Measurements from ENCODE around the gene UBR3. TPM values are rescaled to one million over a fixed set of nuclear protein-coding genes. Genes with fewer than 3 reads are reported as not detected.
"Not testable (repeated sequence)": the region's sequence is repeated elsewhere in the genome, so short reads cannot be mapped to it uniquely, and the experiment has no call there.

Gene UBR3
- total RNA-seq, 6 experiments from 2014 or later: 25.3 to 37.3 (median 29.9) TPM

DNA sequence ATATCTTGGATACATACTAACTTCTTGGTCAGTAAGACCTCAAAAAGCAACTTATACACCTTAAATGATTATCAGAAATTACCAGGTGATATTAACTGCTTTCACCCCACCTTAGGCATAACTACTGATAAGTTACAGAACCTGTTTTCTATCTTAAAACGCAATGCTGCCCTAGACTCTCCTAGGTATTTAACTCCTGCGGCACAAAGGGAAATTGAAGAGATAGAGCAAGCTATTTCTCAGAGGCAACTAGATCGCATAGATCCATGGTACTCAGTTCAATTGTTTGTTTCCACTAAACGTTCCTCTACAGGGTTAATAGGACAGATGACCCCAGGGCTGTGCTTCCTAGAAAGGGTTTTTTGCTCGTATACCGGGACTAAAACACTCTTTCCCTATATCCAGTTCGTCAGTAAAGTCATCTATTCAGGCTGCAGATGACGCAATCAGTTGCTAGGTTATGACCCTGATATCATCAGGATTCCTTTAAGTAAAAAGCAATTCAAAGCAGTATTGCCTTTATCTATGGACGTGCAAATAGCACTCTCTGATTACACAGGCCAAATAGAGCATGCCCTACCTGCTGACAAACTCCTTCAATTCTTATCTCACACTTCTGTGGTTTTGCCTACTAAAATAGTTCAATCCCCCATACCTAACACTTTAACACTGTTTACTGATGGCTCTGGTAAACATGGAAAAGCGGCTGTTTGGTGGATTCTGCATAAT lies 288.4 kb downstream of the UBR3 start:
- intact Hi-C loops (cut with DNase I): no loop called here
- 34% methylated on average over 10 of the region's 10 CpGs for WGBS (ENCODE audit: insufficient coverage, low coverage, low lambda C conversion rate, missing lambda C conversion rate)
- ATAC-seq: no peak

DNA sequence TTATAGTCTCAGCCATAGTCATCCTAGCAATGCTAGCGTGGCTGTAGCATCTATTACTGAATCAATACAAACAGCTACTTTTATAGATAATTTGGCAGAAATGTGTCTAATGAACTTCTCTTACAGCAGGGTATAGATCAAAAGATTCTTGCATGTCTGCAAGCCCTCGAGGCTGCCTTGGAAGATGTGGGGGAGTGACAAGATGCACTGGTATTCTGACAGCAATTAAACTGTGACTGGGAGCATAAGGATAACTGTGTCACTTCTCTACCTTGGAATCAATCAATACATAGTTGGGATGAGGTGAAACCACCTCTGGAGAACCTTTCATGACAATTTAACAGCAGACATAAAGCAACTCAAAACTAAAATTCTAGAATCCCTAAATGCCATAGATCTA lies 291.4 kb downstream of the UBR3 start:
- TF ChIP-seq POLR2A (IDR thresholded peaks at IDR 0.05): no peak
- TF ChIP-seq, protein P1, sequence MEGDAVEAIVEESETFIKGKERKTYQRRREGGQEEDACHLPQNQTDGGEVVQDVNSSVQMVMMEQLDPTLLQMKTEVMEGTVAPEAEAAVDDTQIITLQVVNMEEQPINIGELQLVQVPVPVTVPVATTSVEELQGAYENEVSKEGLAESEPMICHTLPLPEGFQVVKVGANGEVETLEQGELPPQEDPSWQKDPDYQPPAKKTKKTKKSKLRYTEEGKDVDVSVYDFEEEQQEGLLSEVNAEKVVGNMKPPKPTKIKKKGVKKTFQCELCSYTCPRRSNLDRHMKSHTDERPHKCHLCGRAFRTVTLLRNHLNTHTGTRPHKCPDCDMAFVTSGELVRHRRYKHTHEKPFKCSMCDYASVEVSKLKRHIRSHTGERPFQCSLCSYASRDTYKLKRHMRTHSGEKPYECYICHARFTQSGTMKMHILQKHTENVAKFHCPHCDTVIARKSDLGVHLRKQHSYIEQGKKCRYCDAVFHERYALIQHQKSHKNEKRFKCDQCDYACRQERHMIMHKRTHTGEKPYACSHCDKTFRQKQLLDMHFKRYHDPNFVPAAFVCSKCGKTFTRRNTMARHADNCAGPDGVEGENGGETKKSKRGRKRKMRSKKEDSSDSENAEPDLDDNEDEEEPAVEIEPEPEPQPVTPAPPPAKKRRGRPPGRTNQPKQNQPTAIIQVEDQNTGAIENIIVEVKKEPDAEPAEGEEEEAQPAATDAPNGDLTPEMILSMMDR (IDR thresholded peaks at IDR 0.05): no peak
- Histone ChIP-seq H3K36me3 (no peaks in the 10 kb centered on the region), H3K9me3 (no peaks in the 10 kb centered on the region), H3K27ac (no peak overlapping the region), H3K4me1 (no peaks in the 10 kb centered on the region), H3K4me3 (no peak overlapping the region), H3K27me3 (no peaks in the 10 kb centered on the region)
- DNase-seq (no peak), ATAC-seq (no peak)
- WGBS (ENCODE audit: insufficient coverage, low coverage, low lambda C conversion rate, missing lambda C conversion rate): 43% methylated on average over 2 of the region's 2 CpGs
- intact Hi-C loops (cut with DNase I): no loop called here

More for the DNA sequence above, 288.4 kb downstream of the UBR3 start:
- no peak for DNase-seq
- no peaks in the 10 kb centered on the region for H3K36me3 ChIP-seq
- H3K27me3 ChIP-seq: no peaks in the 10 kb centered on the region
- TF ChIP-seq, protein P1 (IDR thresholded peaks at IDR 0.05): no peak
- TF ChIP-seq POLR2A (IDR thresholded peaks at IDR 0.05): no peak
- H3K27ac ChIP-seq: no peak overlapping the region
- H3K4me1 ChIP-seq: no peaks in the 10 kb centered on the region
- no peaks in the 10 kb centered on the region for H3K9me3 ChIP-seq
- H3K4me3 ChIP-seq: no peak overlapping the region

DNA sequence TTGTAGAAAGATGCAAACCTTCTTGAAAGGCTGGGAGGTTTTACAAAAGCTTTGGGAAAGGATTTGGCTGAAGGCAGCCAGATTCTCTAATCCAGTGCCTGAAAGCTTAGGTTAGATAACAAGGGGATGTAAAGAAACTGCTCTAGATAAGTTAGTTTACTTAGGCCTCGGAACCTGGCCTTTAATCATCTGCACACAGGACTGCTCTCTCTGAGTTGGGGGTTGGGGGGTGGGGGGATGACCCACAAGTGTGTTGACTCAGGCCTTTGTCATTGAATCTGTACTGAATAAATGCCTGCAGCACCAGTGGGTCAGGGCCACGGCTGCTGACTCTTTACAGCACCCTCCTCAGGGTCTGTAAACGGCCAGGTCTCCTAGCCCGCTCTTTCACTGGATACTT lies 292.1 kb downstream of the UBR3 start:
- ATAC-seq; H3K4me3 ChIP-seq; H3K4me1 ChIP-seq; intact Hi-C loops (cut with DNase I); H3K36me3 ChIP-seq; H3K27me3 ChIP-seq; H3K9me3 ChIP-seq; DNase-seq; H3K27ac ChIP-seq: not testable (repeated sequence)
- WGBS (ENCODE audit: insufficient coverage, low coverage, low lambda C conversion rate, missing lambda C conversion rate): 30% methylated on average over 2 of the region's 4 CpGs

DNA sequence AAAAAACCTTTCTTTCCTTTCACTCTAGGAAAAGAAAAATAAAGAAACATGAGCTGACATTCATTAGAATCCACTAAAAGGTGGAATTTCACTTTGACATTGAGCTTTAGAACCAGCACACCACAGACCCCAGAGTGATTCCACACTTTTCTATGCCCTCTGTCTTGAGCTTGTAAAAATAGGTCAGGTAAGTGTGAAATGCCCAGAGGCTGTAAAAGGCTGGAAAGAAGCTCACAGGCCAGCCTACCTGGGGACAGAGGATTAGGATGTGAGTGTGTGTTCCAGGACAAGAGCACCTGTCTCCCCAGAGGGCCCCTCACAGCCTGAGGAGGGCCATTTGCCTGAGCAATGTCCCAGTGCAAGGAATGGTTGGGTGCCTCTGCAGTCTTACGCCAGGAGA lies 294.4 kb downstream of the UBR3 start:
- TF ChIP-seq, protein P1 (IDR thresholded peaks at IDR 0.05): no peak
- TF ChIP-seq POLR2A (IDR thresholded peaks at IDR 0.05): no peak
- Histone ChIP-seq H3K27ac (no peak overlapping the region), H3K9me3 (no peaks in the 10 kb centered on the region), H3K27me3 (no peaks in the 10 kb centered on the region), H3K36me3 (no peaks in the 10 kb centered on the region), H3K4me1 (no peaks in the 10 kb centered on the region), H3K4me3 (no peak overlapping the region)
- WGBS (ENCODE audit: insufficient coverage, low coverage, low lambda C conversion rate, missing lambda C conversion rate): 100% methylated on average over 1 of the region's 1 CpG
- ATAC-seq: no peak
- intact Hi-C loops (cut with DNase I): no loop called here
- no peak for DNase-seq

DNA sequence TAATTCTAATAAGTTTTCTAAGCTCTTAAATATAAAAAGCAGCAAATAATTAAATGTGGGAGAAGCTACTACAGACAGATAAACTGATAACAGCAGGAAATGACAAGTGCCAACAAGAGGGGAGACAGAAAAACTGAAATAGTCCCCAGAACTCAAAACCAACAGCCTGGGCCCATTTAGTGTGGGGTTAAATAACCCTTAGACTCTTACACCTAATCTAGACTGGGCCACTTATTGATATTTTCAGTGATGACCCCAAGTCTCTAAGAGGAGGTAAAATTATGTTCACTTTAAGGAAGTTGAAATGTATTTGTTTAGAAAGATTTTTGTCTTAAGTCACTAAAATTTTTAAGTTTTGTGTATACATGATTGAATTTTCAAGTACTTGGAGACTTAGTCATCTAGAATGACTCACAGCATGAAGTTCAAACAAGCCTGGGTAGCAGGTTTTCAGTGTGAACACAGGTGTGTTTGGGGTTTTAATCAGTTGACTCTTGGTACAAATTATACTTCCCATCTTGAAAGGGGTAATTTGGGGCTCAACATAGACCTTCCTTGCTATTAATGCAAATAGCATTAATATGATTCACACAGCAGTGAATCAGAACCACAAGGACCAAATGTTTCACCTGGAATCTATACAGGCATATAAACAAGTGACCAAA lies 295.8 kb downstream of the UBR3 start:
- H3K27ac ChIP-seq: no peak overlapping the region
- no peak overlapping the region for H3K4me3 ChIP-seq
- DNase-seq (no peak), ATAC-seq (peak in 1 of 4 donors; percentile 41)
- H3K36me3 ChIP-seq: no peaks in the 10 kb centered on the region
- intact Hi-C loops (cut with DNase I): no loop called here
- H3K27me3 ChIP-seq: no peaks in the 10 kb centered on the region
- H3K4me1 ChIP-seq: no peaks in the 10 kb centered on the region
- H3K9me3 ChIP-seq: no peaks in the 10 kb centered on the region
- TF ChIP-seq POLR2A (IDR thresholded peaks at IDR 0.05): no peak
- TF ChIP-seq, protein P1 (IDR thresholded peaks at IDR 0.05): no peak

All from right lobe of liver (tissue), 6 donors.